Mammary epithelial cell (primary cell): ENCODE data around the gene ETF1.

Source experiments
- CTCF ChIP-seq, 2 donors: IDR thresholded peaks in 1 of 2; conservative IDR thresholded peaks in 1 of 2; 2 replicates each; pipeline ENCODE4 v1.5.1; 2011 to 2012; ENCODE audit warnings: inconsistent platforms in 2 of 2, low read length in 2 of 2, mild to moderate bottlenecking in 2 of 2, control low read depth in 1 of 2, low read depth in 1 of 2; ENCODE audit not compliant: insufficient read depth in 1 of 2; ENCODE audit errors: extremely low read depth in 1 of 2
- EZH2 ChIP-seq: IDR thresholded peaks from 2 replicates; pipeline ENCODE4 v1.6.1; 2012; ENCODE audit warnings: low read length, inconsistent platforms, borderline replicate concordance

GRCh38 chr5:138545919-138546562, 3.0 kb upstream of the ETF1 start:
- TF ChIP-seq EZH2 (no peak), CTCF (conservative IDR thresholded peaks at IDR 0.05 in 1 of 2, IDR thresholded peaks at IDR 0.05 in 1 of 2; ENCODE audit: extremely low read depth in 1 of 2, insufficient read depth in 1 of 2, low read depth in 1 of 2, low read length in 2 of 2) (no peak)
